Inflammatory macrophage (primary cell): ENCODE data around the gene FHIT.

Experiments
- DNase-seq, 2 donors: peaks; one replicate each; pipeline ENCODE4 v3.0.0-alpha.2; 2020 to 2022

The FHIT gene

DNA sequence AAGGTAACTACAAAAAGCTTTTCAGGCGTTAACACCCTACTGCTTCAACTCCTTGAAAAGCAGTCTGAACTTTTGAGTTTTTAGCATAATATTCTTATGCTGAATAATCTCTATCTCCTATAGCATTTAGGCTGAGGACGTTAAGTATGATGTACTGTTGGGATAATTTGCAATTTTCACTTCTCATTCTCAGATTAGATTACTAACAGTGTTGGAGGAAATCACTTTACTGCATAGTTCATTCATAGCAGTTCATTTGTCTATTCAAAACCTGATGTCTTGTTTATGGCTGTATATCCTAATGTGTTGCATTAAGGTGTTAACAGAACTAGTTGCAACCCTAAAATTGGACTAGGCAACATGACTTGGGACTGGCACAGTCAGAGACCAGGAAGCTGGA lies 983.1 kb downstream of the FHIT start:
- no peak for DNase-seq

DNA sequence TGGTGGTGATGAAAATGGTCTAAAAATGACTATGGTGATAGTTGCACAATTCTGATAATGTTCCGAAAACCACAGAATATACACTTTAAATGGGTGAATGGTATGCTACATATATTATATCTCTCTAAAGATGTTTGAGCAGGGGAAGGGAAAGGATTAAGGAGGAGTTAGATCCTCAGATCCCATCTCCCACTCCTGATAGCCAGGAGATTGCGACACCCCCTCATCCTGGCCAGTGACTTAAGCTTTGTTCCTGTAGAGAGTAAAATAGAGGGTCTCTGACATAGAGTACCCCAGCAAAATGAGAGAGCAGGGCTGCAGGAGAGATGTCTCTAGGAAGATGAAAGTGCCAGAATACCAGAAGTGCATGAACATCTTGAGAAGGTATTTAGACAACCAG lies 984.8 kb downstream of the FHIT start:
- no peak for DNase-seq

DNA sequence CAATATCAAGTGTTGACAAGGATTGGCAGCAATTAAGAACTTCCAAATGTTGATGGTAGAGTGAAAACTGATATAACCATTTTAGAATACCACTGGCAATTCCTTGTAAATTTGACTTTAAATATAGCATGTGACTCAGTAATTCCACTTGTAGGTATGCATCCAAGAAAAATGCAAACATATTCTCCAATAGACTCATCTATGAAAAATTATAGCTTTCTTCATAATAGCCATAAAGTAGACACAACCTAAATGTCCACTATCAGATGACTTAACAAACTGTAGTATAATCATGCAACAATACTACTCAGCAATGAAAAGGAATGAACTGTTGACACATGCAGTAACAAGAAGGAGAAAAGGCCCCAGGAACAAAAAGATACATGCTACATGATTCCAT lies 988.1 kb downstream of the FHIT start:
- no peak for DNase-seq

DNA sequence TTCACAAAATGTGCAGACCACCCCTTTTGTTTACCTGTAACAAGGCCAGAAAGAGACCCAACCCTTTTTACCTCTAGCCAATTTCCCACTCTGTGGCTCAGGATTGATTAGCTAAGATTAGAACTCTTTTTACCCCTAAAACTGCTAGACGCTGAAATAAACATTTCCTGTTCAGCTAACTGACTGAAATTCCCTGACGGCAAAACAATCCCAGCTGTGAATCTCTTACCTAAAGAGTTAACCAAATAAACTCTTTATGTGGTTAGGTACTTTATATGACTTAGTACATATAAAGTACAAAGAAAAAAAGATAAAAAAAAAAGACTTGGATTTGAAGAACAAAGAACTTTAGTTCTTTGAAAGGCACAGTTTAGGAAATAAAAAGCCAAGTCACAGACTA lies 988.7 kb downstream of the FHIT start:
- no peak for DNase-seq

DNA sequence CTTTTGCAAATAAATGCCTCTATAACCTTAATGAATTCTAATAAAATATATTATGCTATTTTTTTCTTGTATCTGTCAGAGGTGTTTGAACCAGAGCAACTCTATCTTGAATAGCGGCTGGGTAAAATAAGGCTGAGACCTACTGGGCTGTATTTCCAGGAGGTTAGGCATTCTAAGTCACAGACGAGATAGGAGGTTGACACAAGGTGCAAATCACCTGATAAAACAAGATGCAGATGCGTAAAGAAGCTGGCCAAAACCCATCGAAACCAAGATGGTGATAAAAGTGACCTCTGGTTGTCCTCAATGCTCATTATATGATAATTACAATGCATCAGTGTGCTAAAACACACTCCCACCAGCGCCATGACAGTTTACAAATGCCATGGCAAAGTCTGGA lies 990.7 kb downstream of the FHIT start:
- DNase-seq = no peak

DNA sequence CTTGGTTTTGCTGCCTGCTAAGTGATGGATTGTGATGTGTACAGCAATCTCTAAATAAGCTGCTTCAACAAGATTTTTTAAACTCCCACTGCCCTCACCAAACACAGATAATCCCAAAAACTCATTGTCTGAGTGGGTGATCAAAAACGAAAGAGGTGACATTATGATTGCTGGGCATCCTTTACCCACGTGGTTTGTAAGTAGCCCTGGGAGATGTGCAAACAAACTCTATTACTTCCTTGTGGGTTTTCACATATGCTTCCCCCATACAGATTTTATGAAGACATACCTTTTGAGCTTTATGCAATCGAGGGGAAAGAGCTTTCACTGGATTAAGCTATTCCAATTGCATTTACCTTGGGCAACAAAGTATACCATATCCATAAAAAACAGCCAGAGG lies 1000.4 kb downstream of the FHIT start:
- DNase-seq = no peak

DNA sequence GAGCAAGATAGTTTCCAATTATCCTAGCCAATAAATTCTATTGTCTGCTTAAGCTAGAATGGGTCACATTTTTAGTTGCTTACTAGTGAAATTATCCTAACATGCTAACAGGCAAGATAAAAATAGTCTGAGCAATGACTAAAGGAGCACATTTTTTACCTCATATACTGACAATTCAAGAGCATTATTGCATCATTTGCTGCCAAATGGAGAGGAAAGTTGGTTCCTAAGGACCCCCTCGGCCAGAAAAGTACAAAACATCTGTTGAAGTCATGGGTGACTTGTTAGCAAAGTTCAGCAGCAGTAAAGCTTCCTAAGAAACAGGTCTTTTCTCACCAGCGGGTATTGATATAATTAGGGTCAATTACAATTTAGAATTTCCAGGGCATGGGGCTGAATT lies 1001.0 kb downstream of the FHIT start:
- no peak for DNase-seq

DNA sequence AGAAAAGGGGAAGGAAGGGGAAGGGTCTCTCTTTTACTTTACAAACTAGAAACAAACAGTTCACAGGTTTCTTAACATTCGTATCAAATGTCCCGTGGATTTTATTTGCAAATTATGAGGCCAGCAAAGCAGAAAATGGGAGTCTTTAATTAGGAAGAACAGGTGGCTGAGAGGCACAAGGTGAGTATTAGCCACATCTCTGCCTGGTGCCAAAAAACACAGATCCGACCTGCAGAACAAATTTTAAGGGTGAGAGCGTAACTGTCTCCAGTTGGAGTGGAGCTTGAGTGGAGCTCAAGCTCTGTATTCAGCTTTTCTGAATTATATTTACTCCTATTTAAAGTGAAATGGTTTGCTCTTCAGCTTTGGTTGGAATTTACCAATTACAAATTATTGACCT lies 1004.9 kb downstream of the FHIT start:
- DNase-seq = no peak

DNA sequence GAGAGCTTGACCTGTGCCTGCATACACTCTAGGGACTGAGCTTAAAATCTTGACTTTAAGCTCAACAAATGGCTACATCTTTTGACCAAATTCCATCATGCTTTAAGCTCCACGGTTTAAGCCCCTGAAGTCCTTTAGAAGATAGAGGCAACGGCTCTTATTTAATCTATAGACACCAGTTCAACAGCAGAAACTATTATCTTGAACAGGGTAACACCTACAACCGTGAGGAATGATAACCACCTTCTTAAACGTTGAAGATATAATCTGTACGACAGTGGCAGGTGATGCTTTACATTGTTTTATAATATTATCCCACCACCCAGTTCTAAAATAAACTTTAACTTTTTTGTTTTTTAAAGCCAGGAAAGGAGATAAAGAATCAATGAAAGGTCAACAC lies 1007.8 kb downstream of the FHIT start:
- DNase-seq = no peak

DNA sequence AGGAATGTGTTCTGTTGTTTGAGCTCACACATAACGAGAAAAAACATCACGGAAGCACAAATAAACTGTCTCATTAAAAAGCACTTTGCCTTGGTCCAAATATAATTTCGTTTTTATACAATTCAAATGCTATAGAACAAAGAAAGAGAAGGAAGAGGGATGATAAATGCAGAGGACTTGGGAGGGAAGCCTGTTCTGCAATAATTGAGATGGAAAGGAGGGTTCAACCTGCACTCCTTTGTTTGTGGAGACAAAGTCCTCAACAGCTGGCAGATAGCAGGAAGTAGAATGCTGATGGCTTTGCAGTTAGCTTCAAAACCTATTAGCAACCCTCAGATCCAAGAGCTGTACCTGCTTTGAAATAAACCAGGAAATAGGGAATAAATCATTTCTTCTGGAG lies 1010.8 kb downstream of the FHIT start:
- no peak for DNase-seq

DNA sequence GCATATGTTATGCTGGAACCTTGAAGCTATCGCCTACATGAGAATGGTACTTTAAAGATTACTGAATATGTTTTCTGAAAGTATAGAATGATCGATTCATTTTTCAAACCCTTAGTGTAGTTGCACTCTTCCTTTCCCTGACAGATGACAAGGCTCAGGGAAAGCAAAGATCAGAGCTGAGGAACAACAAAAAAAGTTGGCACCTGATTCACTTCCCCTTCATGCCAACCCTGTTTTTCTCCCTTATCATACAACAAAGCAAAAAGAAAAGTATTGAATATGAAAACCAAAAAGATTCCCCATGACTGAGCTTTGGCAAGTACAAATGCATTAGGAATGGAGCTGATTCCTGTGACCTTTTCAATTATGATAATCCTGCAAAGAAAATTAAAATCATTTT lies 1012.7 kb downstream of the FHIT start:
- no peak for DNase-seq

DNA sequence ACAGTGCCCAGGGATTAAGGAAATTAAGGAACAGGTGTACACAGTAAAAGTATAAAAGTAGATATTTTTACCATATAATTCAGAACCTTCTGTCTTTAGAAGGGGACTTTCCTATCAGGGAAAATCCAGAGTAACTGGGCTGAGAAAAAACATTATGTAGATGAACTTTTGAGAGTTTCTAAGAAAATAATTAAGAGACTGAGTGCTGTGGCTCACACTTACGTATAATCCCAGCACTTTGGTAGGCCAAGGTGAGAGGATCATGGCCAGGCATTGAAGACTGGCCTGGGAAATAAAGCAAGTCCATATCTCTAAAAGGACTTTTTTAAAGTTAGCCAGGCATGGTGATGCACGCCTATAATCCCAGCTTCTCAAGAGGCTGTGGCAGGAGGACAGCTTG lies 1021.8 kb downstream of the FHIT start:
- DNase-seq = no peak

DNA sequence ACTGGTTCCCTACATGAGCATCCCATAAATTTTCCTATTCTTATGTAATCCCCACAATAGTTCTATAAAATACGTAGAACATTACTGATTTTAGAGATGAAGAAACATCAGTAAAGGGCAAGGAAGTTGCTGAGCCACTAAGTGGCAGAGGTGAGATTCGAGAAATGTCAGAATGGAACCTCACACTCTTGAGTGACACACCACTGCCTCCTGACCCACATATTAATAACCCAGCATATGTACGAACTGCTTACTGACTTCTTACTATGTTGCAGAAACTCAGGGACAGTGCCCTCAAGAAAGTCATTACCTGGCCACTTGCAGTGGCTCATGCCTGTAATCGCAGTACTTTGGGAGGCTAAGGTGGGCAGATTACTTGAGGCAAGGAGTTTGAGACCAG lies 1022.4 kb downstream of the FHIT start:
- no peak for DNase-seq

DNA sequence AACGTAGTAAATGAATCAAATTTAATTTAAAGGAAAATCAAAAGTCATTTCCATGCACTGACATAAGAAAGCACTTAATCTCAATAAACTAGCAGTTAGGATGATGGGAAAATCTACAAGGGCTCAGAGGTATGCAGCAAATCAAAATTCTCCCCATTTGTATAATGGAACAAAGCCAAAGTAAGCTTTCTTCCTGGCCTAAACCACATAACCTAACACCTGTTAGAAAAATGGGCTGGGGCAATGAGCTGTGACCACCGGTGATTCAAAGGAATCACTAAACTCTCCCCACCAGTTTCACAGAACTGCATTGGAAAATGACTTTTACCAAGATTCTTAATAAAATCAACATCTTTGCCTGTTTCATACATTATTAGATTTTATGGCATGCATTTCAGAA lies 1024.3 kb downstream of the FHIT start:
- no peak for DNase-seq

DNA sequence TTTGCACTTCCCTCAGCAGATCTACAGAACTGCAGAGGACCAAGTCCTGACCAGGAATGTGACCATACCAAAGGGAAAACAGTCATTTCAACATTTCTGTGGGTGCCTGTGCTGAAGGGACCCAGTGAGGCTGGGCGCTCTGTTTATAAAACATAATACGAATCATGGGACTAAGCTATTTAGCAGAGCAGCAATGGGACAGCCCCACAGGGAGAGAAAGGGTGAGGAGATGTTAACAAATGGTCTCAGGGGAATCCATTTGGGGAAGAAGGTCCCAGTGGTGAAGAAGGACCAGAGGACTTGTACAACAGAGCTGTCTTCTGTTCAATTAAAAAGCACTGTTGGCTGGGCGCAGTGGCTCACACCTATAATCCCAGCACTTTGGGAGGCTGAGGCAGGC lies 1025.4 kb downstream of the FHIT start:
- no peak for DNase-seq

DNA sequence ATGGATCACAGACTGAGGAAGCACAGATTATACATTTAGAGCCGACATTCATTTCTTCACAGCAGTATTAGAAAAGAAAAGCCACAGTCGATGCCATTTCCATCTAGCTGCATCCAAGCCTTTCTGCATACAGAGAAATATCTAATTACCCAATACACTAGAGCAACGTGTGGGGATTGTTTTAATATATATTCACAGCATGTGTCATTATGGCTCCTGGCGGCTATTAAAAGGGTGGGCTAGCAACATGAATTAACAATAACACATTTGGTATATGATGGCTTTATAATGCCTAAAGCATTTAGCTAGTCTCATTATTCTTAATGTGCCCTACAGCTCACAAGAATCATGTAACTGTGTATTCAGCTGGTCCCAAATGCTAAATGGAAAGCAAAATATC lies 1030.5 kb downstream of the FHIT start:
- DNase-seq = no peak

DNA sequence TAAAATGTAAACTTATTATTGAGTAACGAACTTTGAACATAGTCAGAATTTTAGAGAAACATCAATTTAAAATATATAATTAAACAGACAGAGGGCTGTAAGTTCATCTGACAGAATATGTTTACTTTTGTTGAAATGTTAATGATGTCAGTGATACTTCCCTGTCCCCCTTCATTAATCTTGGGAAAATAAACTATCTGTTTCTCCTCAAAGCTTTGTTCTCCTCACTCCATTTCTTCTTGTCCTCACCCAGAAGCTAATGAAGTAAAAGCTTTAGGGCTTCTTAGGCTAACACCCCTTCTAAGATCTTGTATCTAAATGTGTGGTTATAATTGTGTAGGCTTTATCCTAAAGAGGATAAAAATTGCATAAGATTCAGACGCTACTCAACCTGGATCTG lies 1031.8 kb downstream of the FHIT start:
- DNase-seq = no peak

DNA sequence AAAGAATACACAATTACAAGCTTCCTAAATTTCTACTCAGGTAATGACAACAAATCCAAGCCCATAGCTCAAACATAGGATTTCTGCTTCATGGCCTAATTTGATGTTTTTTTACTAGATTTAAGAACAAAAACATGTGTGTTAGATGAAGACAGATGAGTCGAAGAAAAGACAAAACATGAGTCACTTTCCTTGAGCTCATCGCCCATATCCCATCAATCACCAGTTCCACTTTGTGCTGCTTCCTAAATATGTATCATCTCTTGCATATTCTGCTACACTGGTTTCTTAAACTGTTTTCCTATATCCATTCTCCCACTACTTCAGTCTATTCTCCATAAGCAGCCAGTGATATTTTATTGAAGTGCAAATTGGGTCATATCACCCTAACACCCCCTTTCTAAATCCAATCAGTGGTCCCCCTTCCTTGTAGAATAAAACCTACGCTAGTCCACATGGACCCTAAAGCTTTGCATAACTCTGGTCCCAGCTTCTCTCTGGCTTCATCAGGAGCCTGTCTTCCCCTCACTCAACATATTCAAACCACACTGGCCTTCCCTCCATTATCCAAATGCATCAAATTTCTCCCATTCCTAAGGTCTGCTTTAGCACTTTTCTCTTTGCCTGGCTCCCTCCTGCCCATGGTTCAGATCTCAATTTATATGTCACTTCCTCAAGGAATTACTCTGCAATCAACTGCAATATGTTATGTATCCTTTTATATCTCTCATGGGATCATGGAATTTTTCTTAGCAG lies 1033.9 kb downstream of the FHIT start:
- DNase-seq = no peak

DNA sequence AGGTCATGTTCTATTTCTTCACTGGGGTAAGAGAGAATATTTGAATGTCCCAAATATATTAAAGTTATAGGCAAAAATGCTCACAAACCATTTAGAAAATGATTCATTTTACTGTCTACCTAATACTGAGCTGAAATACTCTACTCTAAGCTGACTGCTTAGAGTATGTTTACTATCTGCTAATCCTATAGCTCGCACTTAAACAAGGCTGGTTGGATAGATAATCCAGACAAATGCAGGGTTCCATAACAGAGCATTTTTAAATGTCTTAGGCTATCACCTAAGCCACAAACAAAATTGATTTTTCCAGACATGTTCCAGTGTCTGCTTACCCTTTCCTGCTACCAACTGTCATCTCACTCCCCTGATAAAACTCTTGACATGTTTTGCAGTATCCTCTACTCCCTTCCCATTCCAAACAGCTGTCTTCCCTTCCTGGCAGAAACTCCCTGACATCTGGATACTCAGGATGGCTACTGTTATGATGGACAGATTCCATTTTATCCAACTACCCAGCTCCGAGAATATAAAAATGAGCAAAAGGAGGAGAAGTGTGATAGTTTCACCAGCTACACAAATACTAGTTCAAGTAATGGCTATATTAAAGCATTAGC lies 1034.7 kb downstream of the FHIT start:
- no peak for DNase-seq

DNA sequence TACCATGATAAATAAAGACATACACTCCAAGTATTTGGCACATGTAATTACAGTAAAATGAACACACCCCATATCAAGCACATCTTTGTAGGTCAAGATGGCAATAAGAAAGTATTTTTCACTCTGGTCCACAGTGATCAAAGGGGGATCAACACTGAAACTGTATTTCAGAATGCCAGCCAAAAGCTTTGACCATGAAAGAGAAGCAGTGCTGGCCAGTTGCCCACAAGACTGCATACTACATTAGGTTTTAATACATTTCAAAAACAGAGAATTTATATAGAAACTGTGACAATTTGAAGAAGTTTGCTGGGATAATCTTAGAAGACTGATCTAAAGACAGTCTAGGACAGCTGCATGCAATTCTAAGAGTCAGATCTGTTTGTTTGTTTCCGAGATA lies 1035.3 kb downstream of the FHIT start:
- no peak for DNase-seq

DNA sequence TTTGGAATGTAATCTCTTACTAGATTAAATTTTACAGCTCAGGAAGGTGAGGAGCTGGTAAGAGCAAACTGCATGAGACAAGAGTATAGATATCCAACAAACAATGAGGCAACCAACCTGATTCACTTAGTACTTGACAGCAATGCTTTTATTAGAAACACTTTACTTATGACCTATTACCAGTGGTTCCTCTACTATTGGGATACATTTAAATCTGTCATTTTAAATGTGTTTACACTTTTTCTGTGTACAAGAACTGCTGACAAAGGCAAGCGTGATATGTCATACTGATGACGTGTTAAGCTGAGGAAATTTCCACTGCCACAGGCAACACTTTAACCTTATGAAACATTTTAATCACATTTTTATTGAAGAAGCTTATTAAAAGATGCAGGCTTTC lies 1043.3 kb downstream of the FHIT start:
- no peak for DNase-seq

DNA sequence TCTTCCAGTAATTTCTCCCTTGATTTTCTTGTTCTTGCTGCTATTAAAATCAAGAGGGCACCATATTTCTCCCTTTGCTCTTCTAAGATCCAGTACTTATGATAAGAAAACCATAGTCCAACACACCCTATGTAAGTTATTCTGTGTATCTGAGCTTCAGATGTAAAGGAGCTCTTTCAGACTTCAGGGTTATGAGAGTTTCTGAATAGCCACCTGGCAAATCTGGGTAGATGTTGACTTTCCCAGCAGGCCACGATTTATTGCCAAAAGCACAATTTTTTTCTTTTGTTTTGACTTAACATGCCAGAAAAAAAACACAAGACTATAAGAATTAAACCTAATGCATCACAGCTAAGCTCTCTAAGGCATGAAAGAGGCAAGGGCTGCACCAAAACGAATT lies 1045.0 kb downstream of the FHIT start:
- no peak for DNase-seq

DNA sequence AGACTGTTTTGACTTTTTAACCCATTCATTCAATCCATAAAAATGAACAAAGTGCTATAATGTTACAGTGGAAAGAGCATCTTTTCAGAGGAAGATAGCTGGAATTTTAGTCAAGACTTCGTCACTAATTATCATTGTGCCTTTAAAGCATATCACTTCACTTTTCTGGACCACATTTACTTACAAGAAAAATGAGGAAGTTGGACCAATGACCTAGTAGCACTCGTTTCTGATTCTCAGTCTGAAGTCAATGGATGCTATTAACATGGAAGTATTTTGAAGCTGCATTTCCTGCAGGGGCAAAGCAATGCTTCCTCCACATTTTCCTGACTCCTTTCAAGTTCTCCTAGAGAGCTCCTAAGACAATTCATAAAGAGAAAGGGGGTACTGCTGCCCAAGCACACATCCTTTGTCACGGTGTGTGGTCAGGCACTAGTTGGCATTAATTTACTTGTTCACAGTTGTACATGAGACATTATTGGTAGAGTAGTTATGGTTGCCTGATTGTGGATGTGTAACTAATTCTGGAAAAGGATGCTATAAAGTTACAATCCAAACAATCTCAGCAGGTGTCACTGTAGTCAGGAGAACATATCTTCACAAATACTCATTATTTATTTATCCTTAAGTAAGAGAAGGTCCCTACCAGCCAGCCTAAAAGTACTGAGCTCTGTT lies 1049.1 kb downstream of the FHIT start:
- DNase-seq = no peak

DNA sequence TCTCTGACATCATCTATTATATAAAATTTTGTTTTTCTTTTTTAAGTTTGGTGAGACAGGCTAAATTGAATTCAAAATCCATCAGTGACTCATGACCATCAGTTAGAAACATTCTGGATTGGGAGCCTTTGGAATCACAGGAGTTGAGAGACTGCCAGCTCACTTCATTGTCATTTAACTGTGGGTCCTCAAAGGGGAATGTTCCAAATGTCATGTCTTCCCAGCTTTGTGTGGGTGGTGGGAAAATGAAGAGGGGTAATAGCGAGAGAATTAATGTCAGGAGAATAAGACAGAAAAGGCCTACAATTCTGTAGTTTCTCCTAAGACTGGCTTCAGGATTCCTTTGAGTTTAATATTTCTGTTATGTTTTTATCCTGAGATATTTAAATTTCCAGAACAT lies 1051.9 kb downstream of the FHIT start:
- no peak for DNase-seq
